Stomach (tissue), 4 donors: ENCODE results near the gene CLTCL1.

Experiments used
- CTCF ChIP-seq, 7 experiments: fragments of 450-650 bp in 4 of 7; fragments of 200-600 bp in 3 of 7; sonication (generic) in 3 of 7; IDR thresholded peaks; one replicate each; pipeline ENCODE4 v1.5.1; 2016 to 2019; ENCODE audit warnings: antibody characterized with exemption in 7 of 7, control low read depth in 2 of 7, mild to moderate bottlenecking in 1 of 7
- EP300 ChIP-seq: sonication (generic); formaldehyde crosslinking; IDR thresholded peaks from one replicate; pipeline ENCODE4 v1.6.1; 2017; ENCODE audit warnings: antibody characterized with exemption
- POLR2A ChIP-seq, 4 donors: fragments of 450-650 bp; IDR thresholded peaks; one replicate each; pipeline ENCODE4 v1.6.1; 2016; ENCODE audit warnings: antibody characterized with exemption in 4 of 4, control low read depth in 2 of 4, mild to moderate bottlenecking in 1 of 4, moderate library complexity in 1 of 4
- POLR2AphosphoS5 ChIP-seq, 3 donors: sonication (generic); formaldehyde crosslinking; IDR thresholded peaks; one replicate each; pipeline ENCODE4 v1.6.1; 2016; ENCODE audit warnings: antibody characterized with exemption in 3 of 3

DNA sequence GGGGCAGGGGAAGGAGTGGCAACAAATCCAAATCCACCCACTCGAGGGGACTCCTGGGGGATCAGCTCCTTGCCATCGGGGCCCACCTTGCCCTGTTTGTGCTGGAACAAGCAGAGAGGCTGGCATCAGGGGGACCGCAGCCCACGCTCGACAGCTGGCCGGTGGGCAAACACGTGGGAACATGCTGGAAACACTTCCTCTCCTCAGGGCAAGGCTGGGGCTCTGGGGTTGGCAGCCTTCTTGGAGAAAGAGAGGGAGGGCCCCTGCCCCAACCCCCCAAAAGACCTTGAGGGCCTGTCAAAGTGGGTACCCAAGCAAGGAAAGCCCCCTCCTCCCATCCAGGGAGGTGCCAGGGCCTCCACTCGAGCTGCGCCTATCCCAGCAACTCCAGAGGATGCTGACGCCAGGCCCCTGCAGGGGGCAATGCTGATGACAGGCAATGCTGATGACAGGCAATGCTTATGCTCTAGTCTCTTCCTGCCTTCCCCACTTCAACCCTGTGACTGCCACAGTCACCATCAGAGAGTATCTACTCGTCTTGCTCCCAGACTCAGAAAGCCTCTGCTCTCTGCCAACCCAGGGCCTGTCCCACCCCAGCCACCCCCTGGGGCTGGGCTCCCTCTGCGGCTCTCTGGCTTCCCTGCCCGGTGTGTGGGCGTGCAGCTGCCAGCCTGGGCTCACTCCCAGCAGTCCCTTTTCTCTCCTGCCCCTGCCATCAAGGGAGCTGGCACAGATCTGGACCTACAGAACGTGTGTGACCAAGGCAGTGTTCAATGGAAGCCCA, 153.1 kb downstream of the CLTCL1 start:
- TF ChIP-seq POLR2AphosphoS5 (IDR thresholded peaks at IDR 0.05) (no peak), POLR2A (IDR thresholded peaks at IDR 0.05) (no peak), CTCF (IDR thresholded peaks at IDR 0.05) (no peak), EP300 (no peak)
